Measurements from ENCODE around the gene MC1R. TPM values are rescaled to one million over a fixed set of nuclear protein-coding genes. Genes with fewer than 3 reads are reported as not detected.
"Not testable (repeated sequence)": the region's sequence is repeated elsewhere in the genome, so short reads cannot be mapped to it uniquely, and the experiment has no call there.

MC1R gene
- polyA plus RNA-seq, 1 donor from 2014 or later = 0.93 TPM

DNA sequence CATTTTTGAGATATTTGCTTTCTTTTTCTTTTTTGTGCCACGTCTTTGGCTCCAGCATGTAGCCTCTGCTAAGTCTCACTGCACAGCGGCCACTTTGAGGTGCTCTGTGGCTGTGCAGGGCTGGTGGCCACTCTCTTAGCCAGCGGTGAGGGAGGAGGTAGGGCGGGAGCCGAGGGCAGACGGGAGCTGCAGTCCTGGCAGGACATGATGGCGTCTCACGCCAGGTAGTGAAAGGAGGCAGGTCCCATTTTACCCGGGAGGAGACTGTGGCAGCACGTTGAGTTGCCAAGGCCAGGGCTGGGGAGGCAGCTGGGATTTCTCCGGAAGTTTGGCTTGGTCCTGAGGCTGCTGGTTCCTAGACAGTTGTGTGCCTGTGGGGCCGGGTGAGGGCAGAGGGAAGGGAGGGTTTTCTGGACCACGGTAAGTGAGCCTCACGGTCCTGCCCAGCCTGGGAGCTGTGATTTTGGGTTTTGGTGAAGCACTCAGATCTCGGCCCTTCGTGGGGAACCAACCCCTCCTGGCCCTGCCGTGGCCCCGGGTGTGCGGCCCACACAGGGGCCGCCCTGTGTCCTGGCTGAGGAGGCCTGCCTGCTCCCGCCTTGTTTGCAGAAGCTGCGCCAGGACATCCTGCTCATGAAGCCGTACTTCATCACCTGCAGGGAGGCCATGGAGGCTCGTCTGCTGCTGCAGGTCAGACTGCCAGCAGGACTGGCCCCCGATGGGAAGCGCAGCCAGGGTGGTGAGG lies 44.3 kb downstream of the MC1R start:
- no peaks in the 10 kb centered on the region for H3K9me3 Mint-ChIP-seq
- H3K36me3 Mint-ChIP-seq = peaks cover 5% of the 10 kb centered on the region
- H3K27ac Mint-ChIP-seq = no peak overlapping the region

DNA sequence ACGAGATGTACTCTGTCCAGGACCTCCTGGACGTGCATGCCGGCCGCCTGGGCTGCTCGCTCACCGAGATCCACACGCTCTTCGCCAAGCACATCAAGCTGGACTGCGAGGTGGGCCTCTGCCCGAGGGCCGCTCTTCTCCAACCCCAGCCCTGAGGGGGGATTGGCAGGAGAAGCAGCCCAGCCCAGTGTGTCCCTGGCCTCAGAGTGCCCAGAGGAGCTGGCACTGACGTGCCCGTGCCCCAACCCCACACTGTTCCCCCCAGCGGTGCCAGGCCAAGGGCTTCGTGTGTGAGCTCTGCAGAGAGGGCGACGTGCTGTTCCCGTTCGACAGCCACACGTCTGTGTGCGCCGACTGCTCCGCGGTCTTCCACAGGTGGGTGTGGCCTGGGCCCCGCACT lies 45.5 kb downstream of the MC1R start:
- Mint-ChIP-seq H3K9me3 (no peaks in the 10 kb centered on the region), H3K27ac (no peak overlapping the region), H3K4me3 (no peak overlapping the region), H3K4me1 (peaks cover 0 to 3% (median 2%) of the 10 kb centered on the region in 3 donors), H3K36me3 (peaks cover 5% of the 10 kb centered on the region), H3K27me3 (no peaks in the 10 kb centered on the region)

More for the DNA sequence above, 44.3 kb downstream of the MC1R start:
- H3K27me3 Mint-ChIP-seq = no peaks in the 10 kb centered on the region
- peaks cover 2 to 11% (median 5%) of the 10 kb centered on the region in 3 donors for H3K4me1 Mint-ChIP-seq
- no peak overlapping the region for H3K4me3 Mint-ChIP-seq

DNA sequence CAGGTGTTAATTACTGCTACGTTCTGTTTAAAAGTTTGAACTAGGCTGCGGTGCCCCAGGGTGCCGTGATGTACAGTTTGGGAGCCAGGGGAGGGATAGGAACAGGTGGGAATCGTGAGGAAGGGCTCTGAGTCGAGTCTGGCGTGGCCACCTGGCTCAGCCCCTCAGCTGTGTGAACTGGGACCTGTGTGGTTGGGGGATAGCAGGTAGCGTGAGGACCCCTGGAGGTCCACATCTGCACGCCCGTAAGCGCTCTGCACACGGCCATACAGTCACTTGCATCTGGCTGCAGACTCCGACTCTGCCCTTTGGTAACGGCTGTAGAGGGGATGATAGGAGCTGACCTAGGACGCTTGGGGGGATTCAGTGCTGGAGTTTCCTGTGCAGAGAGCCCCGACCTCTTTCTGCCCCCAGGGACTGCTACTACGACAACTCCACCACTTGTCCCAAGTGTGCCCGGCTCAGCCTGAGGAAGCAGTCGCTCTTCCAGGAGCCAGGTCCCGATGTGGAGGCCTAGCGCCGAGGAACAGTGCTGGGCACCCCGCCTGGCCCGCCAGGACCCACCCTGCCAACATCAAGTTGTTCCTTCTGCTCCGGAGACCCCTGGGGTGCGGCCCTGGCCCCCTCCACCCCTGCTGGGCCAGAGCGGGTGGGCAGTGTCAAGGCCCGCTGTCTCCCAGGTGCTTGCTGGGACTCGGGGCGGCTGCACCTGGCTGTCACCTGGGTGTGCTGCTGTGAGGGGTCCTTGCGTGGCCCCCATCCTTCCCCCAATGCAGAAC lies 47.0 kb downstream of the MC1R start:
- Mint-ChIP-seq H3K27ac (no peak overlapping the region), H3K9me3 (no peaks in the 10 kb centered on the region), H3K4me1 (peaks cover 0 to 3% (median 0%) of the 10 kb centered on the region in 3 donors), H3K36me3 (peaks cover 6% of the 10 kb centered on the region), H3K27me3 (no peaks in the 10 kb centered on the region), H3K4me3 (no peak overlapping the region)

DNA sequence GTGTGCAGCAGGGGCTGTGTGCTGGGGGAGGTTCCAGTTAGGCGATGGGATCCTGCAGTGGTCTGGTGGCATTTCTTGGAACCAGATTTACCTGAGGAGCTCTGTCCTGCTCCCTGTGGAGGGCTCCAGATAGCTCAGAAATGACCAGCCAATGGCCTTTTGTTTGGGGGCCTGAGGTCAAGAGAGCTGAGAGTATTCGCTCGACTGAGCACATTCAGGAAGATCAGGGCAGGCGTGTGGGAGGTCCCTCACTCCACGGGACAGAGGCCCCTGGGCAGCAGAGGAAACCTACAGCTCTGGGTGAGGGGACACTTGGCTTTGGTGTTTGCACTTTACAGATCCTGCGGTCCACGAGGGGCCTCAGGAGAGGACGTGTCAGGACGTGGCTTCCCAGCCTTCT lies 48.1 kb downstream of the MC1R start:
- Mint-ChIP-seq H3K4me1 (peaks cover 0 to 5% (median 1%) of the 10 kb centered on the region in 3 donors), H3K4me3 (no peak overlapping the region), H3K27ac (no peak overlapping the region), H3K9me3 (no peaks in the 10 kb centered on the region), H3K27me3 (no peaks in the 10 kb centered on the region), H3K36me3 (peaks cover 3% of the 10 kb centered on the region)

DNA sequence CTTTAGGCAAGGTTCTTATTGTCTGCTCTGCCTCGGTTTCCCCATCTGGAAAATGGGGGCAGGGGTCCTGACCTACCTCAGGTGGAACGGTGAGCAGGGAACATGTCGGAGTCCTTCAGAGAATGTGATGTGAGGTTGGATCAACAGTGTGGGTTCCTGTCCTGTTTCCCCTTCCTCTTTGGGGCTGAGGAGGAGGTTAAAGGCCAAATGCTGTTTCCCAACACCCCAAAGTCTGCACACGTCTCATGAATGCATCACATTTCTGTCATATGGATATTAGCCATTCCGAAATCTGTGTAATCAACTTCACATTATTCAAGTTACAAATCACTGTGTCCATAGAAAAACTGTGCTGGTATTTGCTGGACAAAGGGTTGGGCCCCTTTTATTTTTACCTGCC lies 48.8 kb downstream of the MC1R start:
- not testable (repeated sequence) for H3K9me3 Mint-ChIP-seq, H3K27ac Mint-ChIP-seq, H3K27me3 Mint-ChIP-seq, H3K36me3 Mint-ChIP-seq, H3K4me1 Mint-ChIP-seq
- H3K4me3 Mint-ChIP-seq = peak overlapping the region in 1 of 4 donors; percentile 45

DNA sequence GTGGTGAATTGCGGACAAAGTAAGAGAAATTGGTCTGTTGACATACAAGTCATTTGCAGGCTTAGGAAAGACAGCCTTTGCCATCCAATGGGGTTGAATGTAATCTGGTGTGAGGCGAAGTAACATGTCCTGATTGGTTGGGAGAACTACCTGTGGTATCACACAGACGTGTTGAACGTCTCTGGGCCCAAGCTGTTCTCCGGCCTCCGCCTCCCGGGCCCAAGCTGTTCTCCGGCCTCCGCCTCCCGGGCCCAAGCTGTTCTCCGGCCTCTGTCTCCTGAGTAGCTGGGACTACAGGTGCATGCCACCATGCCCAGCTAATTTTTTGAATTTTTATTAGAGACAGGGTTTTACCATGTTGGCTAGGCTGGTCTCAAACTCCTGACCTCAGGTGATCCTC lies 49.4 kb downstream of the MC1R start:
- Mint-ChIP-seq H3K4me3 (peak overlapping the region in 1 of 4 donors; percentile 45), H3K27ac (peak overlapping the region in 1 of 3 donors; percentile 73)
- not testable (repeated sequence) for H3K36me3 Mint-ChIP-seq, H3K9me3 Mint-ChIP-seq, H3K27me3 Mint-ChIP-seq, H3K4me1 Mint-ChIP-seq

DNA sequence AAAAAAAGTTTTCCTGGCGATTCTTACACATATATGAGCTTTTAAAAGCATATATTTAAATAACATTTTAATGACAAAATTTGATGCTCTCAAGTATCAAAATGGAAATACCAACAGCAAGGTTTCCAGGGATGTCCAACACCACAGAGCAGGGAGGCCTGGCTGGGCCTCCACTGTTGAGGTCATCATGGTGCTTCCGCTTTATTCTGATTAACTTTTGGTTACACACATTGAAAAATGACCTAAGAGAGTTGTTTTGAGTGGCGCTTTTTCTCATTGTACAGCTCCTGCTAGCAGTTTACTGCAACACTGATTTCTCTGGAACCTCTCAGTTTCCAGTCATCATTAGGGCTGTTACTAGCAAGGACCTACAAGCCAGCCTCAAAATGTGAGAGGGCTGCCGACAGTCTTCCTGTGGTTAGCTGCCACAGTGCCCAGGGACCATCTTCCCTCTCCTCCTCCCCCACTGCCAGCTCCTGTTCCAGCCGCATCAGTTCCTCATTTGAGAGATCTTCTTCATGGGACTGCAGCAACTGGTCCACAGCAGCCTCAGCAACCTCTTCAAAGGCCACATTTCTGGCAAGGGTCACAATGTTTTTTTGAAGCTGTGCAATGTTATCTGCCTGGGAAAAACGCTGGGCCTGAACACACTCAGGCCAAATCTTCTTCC lies 51.2 kb downstream of the MC1R start:
- Mint-ChIP-seq H3K9me3 (no peaks in the 10 kb centered on the region), H3K27me3 (no peaks in the 10 kb centered on the region), H3K4me1 (peaks cover 9 to 19% (median 16%) of the 10 kb centered on the region in 3 donors), H3K27ac (peak overlapping the region in 1 of 3 donors; percentile 26), H3K36me3 (peaks cover 6% of the 10 kb centered on the region), H3K4me3 (peak overlapping the region in 3 of 4 donors; percentile 10 to 73 (median 54))

Other genes with a start within 250 kb of the MC1R start
- 24.0 TPM for gene CDK10, start 232.2 kb upstream of the MC1R start, polyA plus RNA-seq
- 12.7 TPM for gene SPATA2L, start 217.2 kb upstream of the MC1R start, polyA plus RNA-seq
- gene VPS9D1, start 198.0 kb upstream of the MC1R start, polyA plus RNA-seq = 1.6 TPM
- 24.6 TPM for gene ZNF276, start 197.3 kb upstream of the MC1R start, polyA plus RNA-seq
- gene FANCA, start 102.2 kb upstream of the MC1R start, polyA plus RNA-seq = 23.1 TPM
- 0.19 TPM for gene SPIRE2, start 90.4 kb upstream of the MC1R start, polyA plus RNA-seq
- gene TCF25, start 45.3 kb upstream of the MC1R start, polyA plus RNA-seq = 135 TPM
- 1.1 TPM for gene TUBB3, start 4.5 kb downstream of the MC1R start, polyA plus RNA-seq
- gene DEF8, start 29.9 kb downstream of the MC1R start, polyA plus RNA-seq = 67.5 TPM
- gene DBNDD1, start 100.6 kb downstream of the MC1R start, polyA plus RNA-seq = 9.4 TPM
- gene PRDM7, start 158.5 kb downstream of the MC1R start, polyA plus RNA-seq = not detected